OCI-LY3 (cell line): ENCODE measurements around the gene ARGLU1.

Source experiments
- H2AFZ ChIP-seq: fragments of 200-600, 300-600 bp; shearing (Covaris generic); 2 replicates; pipeline ENCODE4 v1.6.0; 2014; ENCODE audit warnings: antibody characterized with exemption, low read depth, low read length
- H3K27ac ChIP-seq: fragments of 200-600, 300-600 bp; sonication (generic); 2 replicates; pipeline ENCODE4 v1.5.1; 2014; ENCODE audit warnings: mild to moderate bottlenecking, low read length, moderate library complexity, mixed read lengths
- H3K27me3 ChIP-seq: fragments of 200-600, 300-600 bp; sonication (generic); 2 replicates; pipeline ENCODE4 v1.6.1; 2014; ENCODE audit warnings: low read depth, low read length, mixed read lengths
- H3K36me3 ChIP-seq: fragments of 200-600, 300-600 bp; sonication (generic); replicated peaks from 2 replicates; pipeline ENCODE3; 2014; ENCODE audit warnings: low read depth, low read length, mixed read lengths
- H3K4me1 ChIP-seq: fragments of 300-600, 200-600 bp; sonication (generic); 2 replicates; pipeline ENCODE4 v1.6.1; 2014; ENCODE audit warnings: low read length, mixed read lengths
- H3K4me2 ChIP-seq: fragments of 200-600, 300-600 bp; sonication (generic); 2 replicates; pipeline ENCODE4 v1.6.1; 2014; ENCODE audit warnings: low read length, mixed read lengths
- H3K4me3 ChIP-seq: fragments of 300-600, 200-600 bp; sonication (generic); 2 replicates; pipeline ENCODE4 v1.5.1; 2014; ENCODE audit warnings: antibody characterized with exemption, mild to moderate bottlenecking, low read length, moderate library complexity
- H3K79me2 ChIP-seq: fragments of 300-600, 200-600 bp; shearing (Covaris generic); 2 replicates; pipeline ENCODE4 v1.6.1; 2014; ENCODE audit warnings: mild to moderate bottlenecking, low read length, mixed read lengths
- H3K9ac ChIP-seq: fragments of 300-600, 200-600 bp; shearing (Covaris generic); 2 replicates; pipeline ENCODE4 v1.6.0; 2014; ENCODE audit warnings: mild to moderate bottlenecking, low read length, moderate library complexity
- H3K9me3 ChIP-seq: fragments of 200-600, 300-600 bp; shearing (Covaris generic); 2 replicates; pipeline ENCODE4 v1.6.1; 2014; ENCODE audit warnings: low read length, mixed read lengths; ENCODE audit not compliant: insufficient read depth
- H4K20me1 ChIP-seq: fragments of 200-600, 300-600 bp; sonication (generic); 2 replicates; pipeline ENCODE4 v1.6.1; 2016; ENCODE audit warnings: low read length, mixed read lengths; ENCODE audit not compliant: insufficient read depth
- CTCF ChIP-seq: fragments of 200-600, 300-600 bp; sonication (generic); IDR thresholded peaks from 2 replicates; pipeline ENCODE4 v1.5.1; 2014; ENCODE audit warnings: antibody characterized with exemption, low read length, low read depth
- EZH2phosphoT487 ChIP-seq: fragments of 200-600 bp; shearing (Covaris generic); IDR thresholded peaks from 2 replicates; pipeline ENCODE4 v1.6.1; 2018; ENCODE audit warnings: antibody characterized with exemption, mixed run types, low read depth

ARGLU1 gene

GRCh38 chr13:106612688-106613087, 44.8 kb upstream of the ARGLU1 start:
- Histone ChIP-seq H3K4me3 (no peak overlapping the region), H3K36me3 (no peaks in the 10 kb centered on the region), H3K27me3 (no peaks in the 10 kb centered on the region), H3K4me2 (no peak overlapping the region), H3K27ac (no peak overlapping the region), H2AFZ (no peak overlapping the region), H3K4me1 (no peaks in the 10 kb centered on the region), H3K9me3 (no peaks in the 10 kb centered on the region), H3K79me2 (no peaks in the 10 kb centered on the region), H3K9ac (no peak overlapping the region), H4K20me1 (no peaks in the 10 kb centered on the region)
- no peak for TF ChIP-seq CTCF
- no peak for TF ChIP-seq EZH2phosphoT487

DNA sequence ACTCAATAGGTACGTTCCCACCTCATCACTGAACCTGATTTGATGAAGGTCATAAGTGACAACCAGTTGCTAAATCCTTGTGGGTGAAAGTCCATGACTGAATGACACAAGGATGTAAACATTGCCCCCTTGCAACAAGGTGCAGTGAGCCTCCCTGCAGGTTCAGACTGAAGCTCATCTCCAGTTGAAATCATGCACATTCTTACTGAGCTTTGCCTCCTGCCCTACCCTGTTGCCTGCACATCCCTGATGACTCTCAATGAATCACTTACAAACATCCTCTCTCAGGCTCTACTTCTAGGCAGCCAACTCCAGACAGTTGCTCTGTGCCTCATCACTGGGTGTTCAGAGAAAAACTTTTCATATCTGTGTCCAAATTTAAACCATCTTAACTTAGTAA, 42.5 kb upstream of the ARGLU1 start:
- no peak for TF ChIP-seq CTCF
- TF ChIP-seq EZH2phosphoT487 = no peak

DNA sequence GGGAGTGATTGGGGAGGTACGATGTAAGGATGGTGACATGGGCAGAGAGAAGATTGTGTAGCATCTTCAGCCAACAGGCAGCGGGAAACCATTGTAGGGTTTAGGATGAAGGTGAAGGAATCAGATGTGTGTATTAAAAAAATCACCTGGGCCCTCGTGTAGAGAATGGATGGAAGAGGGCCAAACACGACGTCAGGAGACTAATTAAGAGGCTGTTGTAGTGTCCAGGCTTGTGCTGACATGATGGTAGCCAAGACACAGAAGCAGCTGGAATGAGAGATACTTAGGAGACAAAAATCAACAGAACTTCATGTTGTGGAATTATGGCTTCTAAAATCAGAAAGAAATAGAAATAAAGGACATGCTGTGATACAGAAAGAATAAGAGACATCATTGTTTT, 41.2 kb upstream of the ARGLU1 start:
- no peaks in the 10 kb centered on the region for H3K9me3 ChIP-seq
- H3K4me1 ChIP-seq = no peaks in the 10 kb centered on the region
- no peaks in the 10 kb centered on the region for H3K79me2 ChIP-seq
- no peaks in the 10 kb centered on the region for H4K20me1 ChIP-seq
- H3K4me2 ChIP-seq = no peak overlapping the region
- TF ChIP-seq EZH2phosphoT487 (no peak), CTCF (no peak)
- H3K27me3 ChIP-seq = no peaks in the 10 kb centered on the region
- H3K9ac ChIP-seq = no peak overlapping the region
- H3K27ac ChIP-seq = no peak overlapping the region
- no peak overlapping the region for H3K4me3 ChIP-seq
- no peaks in the 10 kb centered on the region for H3K36me3 ChIP-seq
- H2AFZ ChIP-seq = no peak overlapping the region

More for the DNA sequence above, 42.5 kb upstream of the ARGLU1 start:
- Histone ChIP-seq H4K20me1 (no peaks in the 10 kb centered on the region), H3K27ac (no peak overlapping the region), H3K4me2 (no peak overlapping the region), H3K27me3 (no peaks in the 10 kb centered on the region), H3K9me3 (no peaks in the 10 kb centered on the region), H3K4me1 (no peaks in the 10 kb centered on the region), H3K9ac (no peak overlapping the region), H3K4me3 (no peak overlapping the region), H3K36me3 (no peaks in the 10 kb centered on the region), H2AFZ (no peak overlapping the region), H3K79me2 (no peaks in the 10 kb centered on the region)

- no peaks in the 10 kb centered on the region for H3K36me3 ChIP-seq
- peaks cover 5% of the 10 kb centered on the region for H3K4me1 ChIP-seq
- H3K4me3 ChIP-seq = no peak overlapping the region
- no peak for TF ChIP-seq EZH2phosphoT487
- TF ChIP-seq CTCF = no peak
- no peak overlapping the region for H3K9ac ChIP-seq
- no peaks in the 10 kb centered on the region for H3K9me3 ChIP-seq
- no peaks in the 10 kb centered on the region for H3K27me3 ChIP-seq
- H2AFZ ChIP-seq = no peak overlapping the region
- H4K20me1 ChIP-seq = no peaks in the 10 kb centered on the region
- no peak overlapping the region for H3K4me2 ChIP-seq
- no peaks in the 10 kb centered on the region for H3K79me2 ChIP-seq
- no peak overlapping the region for H3K27ac ChIP-seq
Observed at GRCh38 chr13:106603546-106603945, 35.6 kb upstream of the ARGLU1 start.
